AG09309 (cell line): ENCODE results near the gene MDGA2.

Experiments used
- DNase-seq: peaks from one replicate; pipeline ENCODE4 v3.0.0-alpha.2; 2010; ENCODE audit warnings: low read depth
- H3K4me3 ChIP-seq: 2 replicates; pipeline ENCODE4 v1.5.1; 2011; ENCODE audit warnings: mild to moderate bottlenecking, low read depth, low read length, moderate library complexity; ENCODE audit not compliant: control insufficient read depth
- CTCF ChIP-seq: IDR thresholded peaks from 2 replicates; pipeline ENCODE4 v1.5.1; 2011; ENCODE audit warnings: mild to moderate bottlenecking, low read depth, low read length, inconsistent platforms; ENCODE audit not compliant: insufficient read depth, control insufficient read depth; ENCODE audit errors: missing control alignments

Gene MDGA2

GRCh38 chr14:47346849-47347248, 328.6 kb downstream of the MDGA2 start:
- no peak overlapping the region for H3K4me3 ChIP-seq
- no peak for TF ChIP-seq CTCF
- no peak for DNase-seq

DNA sequence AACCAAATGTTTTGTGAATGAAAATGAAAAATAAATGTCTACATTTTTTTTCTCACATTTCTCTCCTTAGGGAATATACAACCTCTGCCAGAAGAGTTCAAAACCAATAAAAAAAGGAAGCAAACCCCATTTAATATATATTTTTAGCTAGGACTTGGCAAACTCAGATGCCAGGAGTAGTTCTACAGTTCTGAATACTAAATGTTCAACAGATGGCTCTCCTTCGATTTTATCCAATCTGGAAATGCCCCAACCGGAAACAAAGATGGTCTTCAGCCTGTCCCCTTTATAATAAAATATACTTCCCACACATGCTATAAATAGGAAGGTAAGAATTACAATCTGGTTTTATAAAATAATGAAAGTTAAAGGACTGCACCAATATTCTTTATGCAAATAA, 330.4 kb downstream of the MDGA2 start:
- TF ChIP-seq CTCF = no peak
- no peak overlapping the region for H3K4me3 ChIP-seq
- DNase-seq = no peak

DNA sequence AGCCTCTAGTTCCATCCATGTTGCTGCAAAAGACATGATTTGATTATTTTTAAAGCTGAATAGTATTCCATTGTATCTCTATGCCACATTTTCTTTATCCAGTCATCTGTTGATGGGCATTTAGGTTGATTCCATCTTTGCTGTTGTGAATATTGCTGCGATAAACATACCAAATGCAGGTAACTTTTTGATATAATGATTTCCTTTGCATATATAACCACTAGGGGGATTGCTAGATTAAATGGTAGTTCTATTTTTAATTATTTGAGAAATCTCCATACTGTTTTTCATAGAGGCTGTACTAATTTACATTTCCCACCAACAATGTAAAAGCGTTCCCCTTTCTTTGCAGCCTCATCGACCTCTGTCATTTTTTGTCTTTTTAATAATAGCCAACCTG, 342.5 kb downstream of the MDGA2 start:
- TF ChIP-seq CTCF = no peak
- DNase-seq = no peak

DNA sequence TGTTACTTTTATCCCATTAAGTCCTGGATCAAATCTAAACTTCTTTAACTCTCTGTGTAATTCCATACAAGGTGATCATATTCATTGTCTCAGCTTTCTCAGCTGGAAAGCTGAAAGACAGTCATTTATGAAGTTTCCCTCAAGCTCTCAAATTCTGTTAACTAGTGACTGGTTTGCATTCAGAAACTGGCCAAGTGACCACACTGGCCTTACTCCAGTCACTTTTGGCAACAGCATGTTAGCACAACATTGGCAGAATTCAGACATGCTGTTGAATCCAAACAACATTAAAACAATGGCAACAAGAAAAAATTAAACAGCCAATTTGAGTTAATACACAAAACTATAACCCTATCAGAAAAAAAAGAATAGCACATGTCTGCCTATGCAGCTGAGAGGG, 343.3 kb downstream of the MDGA2 start:
- H3K4me3 ChIP-seq = no peak overlapping the region
- no peak for DNase-seq
- TF ChIP-seq CTCF = no peak

More for the DNA sequence above, 342.5 kb downstream of the MDGA2 start:
- no peak overlapping the region for H3K4me3 ChIP-seq

DNA sequence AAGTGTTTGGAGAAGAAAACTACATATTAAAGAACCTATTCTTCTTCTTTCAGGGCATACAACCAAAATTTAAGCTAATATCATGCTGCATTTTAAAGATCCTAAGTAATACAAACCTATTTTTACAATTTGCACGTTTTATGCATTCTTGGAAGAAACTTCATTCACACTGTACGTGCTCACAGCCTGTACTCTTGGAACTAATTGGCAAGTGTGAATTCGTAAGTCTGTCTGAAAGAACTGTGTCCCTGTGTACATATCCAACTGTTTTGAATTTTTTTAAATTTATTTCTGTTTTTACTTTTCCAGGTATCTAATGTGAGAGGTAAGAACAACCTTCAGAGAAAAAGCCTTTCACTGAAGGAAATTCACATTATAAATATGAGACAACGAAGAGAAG, 347.0 kb downstream of the MDGA2 start:
- TF ChIP-seq CTCF = no peak
- H3K4me3 ChIP-seq = no peak overlapping the region
- DNase-seq = no peak

GRCh38 chr14:47327336-47327735, 348.1 kb downstream of the MDGA2 start:
- no peak for DNase-seq
- no peak overlapping the region for H3K4me3 ChIP-seq
- no peak for TF ChIP-seq CTCF

DNA sequence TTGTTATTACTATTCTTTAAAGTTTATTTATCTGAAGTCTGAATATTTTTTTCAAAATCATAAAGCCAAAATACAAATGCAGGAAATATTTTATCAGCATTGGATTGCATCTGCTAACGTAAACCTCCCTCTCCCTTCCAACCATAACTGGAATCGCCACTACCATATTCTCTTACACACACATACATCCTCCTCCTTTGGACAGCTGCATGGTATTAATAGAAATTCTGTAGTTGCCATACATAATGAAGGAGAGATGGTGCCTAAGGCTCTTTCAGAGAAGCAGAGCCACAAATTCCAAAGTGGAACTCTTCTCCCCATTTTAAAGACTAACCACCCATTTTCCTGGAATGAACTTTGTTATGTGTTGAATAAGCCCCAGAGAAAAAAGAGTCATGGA, 352.7 kb downstream of the MDGA2 start:
- H3K4me3 ChIP-seq = no peak overlapping the region
- no peak for DNase-seq
- TF ChIP-seq CTCF = no peak
